Fibroblast of lung (primary cell): ENCODE measurements around the gene KCNIP4. TPM values are rescaled to one million over a fixed set of nuclear protein-coding genes. Genes with fewer than 3 reads are reported as not detected.

Source experiments
- DNase-seq, 2 donors: peaks; one replicate each; pipeline versions ENCODE4 v3.0.0 to v3.0.0-alpha.2; 2010; ENCODE audit warnings: low read depth in 2 of 2
- H2AFZ ChIP-seq: 2 replicates; pipeline ENCODE4 v1.5.1; 2012; ENCODE audit warnings: low read length, control low read depth, inconsistent platforms
- H3K27ac ChIP-seq: 2 replicates; pipeline ENCODE4 v1.5.1; 2011; ENCODE audit warnings: low read length, control low read depth; ENCODE audit not compliant: insufficient read depth
- H3K27me3 ChIP-seq: 2 replicates; pipeline ENCODE4 v1.5.1; 2011; ENCODE audit warnings: mild to moderate bottlenecking, low read length; ENCODE audit not compliant: control insufficient read depth, insufficient read depth
- H3K36me3 ChIP-seq: 2 replicates; pipeline ENCODE4 v1.5.1; 2011; ENCODE audit warnings: low read length; ENCODE audit not compliant: control insufficient read depth, insufficient read depth
- H3K4me1 ChIP-seq: 2 replicates; pipeline ENCODE4 v1.5.1; 2011; ENCODE audit warnings: low read length; ENCODE audit not compliant: control insufficient read depth, insufficient read depth; ENCODE audit errors: extremely low read depth
- H3K4me2 ChIP-seq: 2 replicates; pipeline ENCODE4 v1.5.1; 2011; ENCODE audit warnings: low read length, control low read depth; ENCODE audit not compliant: insufficient read depth; ENCODE audit errors: extremely low read depth
- H3K4me3 ChIP-seq, 4 experiments: fragments of 200-600 bp in 1 of 4; sonication (generic) in 1 of 4; replicated peaks in 1 of 4; 2 replicates each; pipeline ENCODE4 v1.5.1; 2011 to 2016; ENCODE audit warnings: low read length in 4 of 4, low read depth in 3 of 4, mild to moderate bottlenecking in 3 of 4, control low read depth in 2 of 4, inconsistent platforms in 1 of 4, mixed read lengths in 1 of 4; ENCODE audit not compliant: insufficient read depth in 1 of 4; ENCODE audit errors: control extremely low read depth in 1 of 4
- H3K79me2 ChIP-seq: 2 replicates; pipeline ENCODE4 v1.5.1; 2012; ENCODE audit warnings: mild to moderate bottlenecking, low read length, inconsistent platforms; ENCODE audit not compliant: control insufficient read depth, insufficient read depth
- H3K9ac ChIP-seq: 2 replicates; pipeline ENCODE4 v1.5.1; 2011; ENCODE audit warnings: mild to moderate bottlenecking, low read length, control low read depth; ENCODE audit not compliant: insufficient read depth
- H3K9me3 ChIP-seq: 2 replicates; pipeline ENCODE4 v1.5.1; 2012; ENCODE audit warnings: low read depth, low read length; ENCODE audit not compliant: control insufficient read depth, insufficient read depth
- H4K20me1 ChIP-seq: 2 replicates; pipeline ENCODE4 v1.5.1; 2011; ENCODE audit warnings: low read length; ENCODE audit not compliant: control insufficient read depth, insufficient read depth; ENCODE audit errors: extremely low read depth
- CTCF ChIP-seq, 2 donors: IDR thresholded peaks in 1 of 2; conservative IDR thresholded peaks in 1 of 2; 1 replicate in 1 of 2; 2 replicates in 1 of 2; pipeline ENCODE4 v1.5.1; 2011 to 2012; ENCODE audit warnings: low read length in 2 of 2, control low read depth in 1 of 2, inconsistent platforms in 1 of 2, low read depth in 1 of 2, mild to moderate bottlenecking in 1 of 2
- EZH2 ChIP-seq: IDR thresholded peaks from 2 replicates; pipeline ENCODE4 v1.5.1; 2012; ENCODE audit warnings: low read length, control low read depth, mild to moderate bottlenecking; ENCODE audit errors: missing control alignments
- polyA plus RNA-seq, 2 donors: library from polyadenylated mRNA; depleted of rRNA in 1 of 2; stranded (reverse) in 1 of 2; unstranded in 1 of 2; fragments of >200 nt; gene quantifications; 2 replicates each; pipeline ENCODE4 v1.2.1, GENCODE V29; 2011 to 2012; ENCODE audit warnings: missing spikeins in 1 of 2
- total RNA-seq: library from RNA; depleted of rRNA; stranded (reverse); fragments of >200 nt; gene quantifications from 2 replicates; pipeline ENCODE4 v1.2.1, GENCODE V29; 2014

Gene KCNIP4
- total and polyA plus RNA-seq, 2 donors (not counting 1 experiment from before 2014, with no cell fraction given), result not detected

GRCh38 chr4:21986307-21986706, 37.7 kb upstream of the KCNIP4 start:
- H3K4me3 ChIP-seq, result no peak overlapping the region
- H3K9ac ChIP-seq, result no peak overlapping the region
- no peaks in the 10 kb centered on the region for H3K36me3 ChIP-seq
- H4K20me1 ChIP-seq, result no peaks in the 10 kb centered on the region
- TF ChIP-seq CTCF (conservative IDR thresholded peaks at IDR 0.05 in 1 of 2, IDR thresholded peaks at IDR 0.05 in 1 of 2; ENCODE audit: low read depth in 1 of 2, low read length in 2 of 2) (no peak), EZH2 (no peak)
- no peak overlapping the region for H3K27ac ChIP-seq
- no peaks in the 10 kb centered on the region for H3K79me2 ChIP-seq
- DNase-seq, result no peak
- H3K4me1 ChIP-seq, result no peaks in the 10 kb centered on the region
- no peak overlapping the region for H2AFZ ChIP-seq
- no peak overlapping the region for H3K4me2 ChIP-seq
- no peaks in the 10 kb centered on the region for H3K27me3 ChIP-seq
- H3K9me3 ChIP-seq, result no peaks in the 10 kb centered on the region

GRCh38 chr4:21982087-21982486, 33.5 kb upstream of the KCNIP4 start:
- no peak for DNase-seq

GRCh38 chr4:21979196-21979595, 30.6 kb upstream of the KCNIP4 start:
- H3K9me3 ChIP-seq, result no peaks in the 10 kb centered on the region
- H3K4me3 ChIP-seq, result no peak overlapping the region
- H3K79me2 ChIP-seq, result no peaks in the 10 kb centered on the region
- no peak overlapping the region for H3K27ac ChIP-seq
- H3K4me2 ChIP-seq, result no peak overlapping the region
- no peaks in the 10 kb centered on the region for H3K36me3 ChIP-seq
- no peaks in the 10 kb centered on the region for H3K27me3 ChIP-seq
- TF ChIP-seq CTCF (conservative IDR thresholded peaks at IDR 0.05 in 1 of 2, IDR thresholded peaks at IDR 0.05 in 1 of 2; ENCODE audit: low read depth in 1 of 2, low read length in 2 of 2) (no peak), EZH2 (no peak)
- no peak overlapping the region for H2AFZ ChIP-seq
- no peak overlapping the region for H3K9ac ChIP-seq
- no peaks in the 10 kb centered on the region for H4K20me1 ChIP-seq
- H3K4me1 ChIP-seq, result no peaks in the 10 kb centered on the region
- DNase-seq, result peak in 1 of 2 donors; percentile 24

More at GRCh38 chr4:21982087-21982486, 33.5 kb upstream of the KCNIP4 start:
- Histone ChIP-seq H3K36me3 (no peaks in the 10 kb centered on the region), H2AFZ (no peak overlapping the region), H3K4me3 (no peak overlapping the region), H3K79me2 (no peaks in the 10 kb centered on the region), H3K4me2 (no peak overlapping the region), H3K27ac (no peak overlapping the region), H4K20me1 (no peaks in the 10 kb centered on the region), H3K9ac (no peak overlapping the region), H3K9me3 (no peaks in the 10 kb centered on the region), H3K27me3 (no peaks in the 10 kb centered on the region), H3K4me1 (no peaks in the 10 kb centered on the region)
- TF ChIP-seq EZH2 (no peak), CTCF (conservative IDR thresholded peaks at IDR 0.05 in 1 of 2, IDR thresholded peaks at IDR 0.05 in 1 of 2; ENCODE audit: low read depth in 1 of 2, low read length in 2 of 2) (no peak)
